HG03575 (cell line): ENCODE measurements around the gene KLC3.
"Not testable (repeated sequence)": the region's sequence is repeated elsewhere in the genome, so short reads cannot be mapped to it uniquely, and the experiment has no call there.

Experiments used
- ATAC-seq: cut with Tn5 transposase; IDR thresholded peaks from one replicate; pipeline ENCODE4 v1.9.1; 2021; ENCODE audit not compliant: unreplicated experiment, insufficient number of reproducible peaks, low FRiP score; ENCODE audit errors: extremely low read depth

Gene KLC3

GRCh38 chr19:45312285-45312684 is 28.3 kb upstream of the KLC3 start:
- not testable (repeated sequence) for ATAC-seq

GRCh38 chr19:45314708-45315245 is 25.8 kb upstream of the KLC3 start:
- ATAC-seq = no peak

- ATAC-seq = no peak
These were observed 25.2 kb upstream of the KLC3 start for GRCh38 chr19:45315304-45315703.

- ATAC-seq = no peak
These were observed 19.4 kb upstream of the KLC3 start for GRCh38 chr19:45320997-45321775.

- ATAC-seq = no peak
These were observed 18.7 kb upstream of the KLC3 start for GRCh38 chr19:45321848-45322247.

- ATAC-seq = no peak
These were observed 18.2 kb upstream of the KLC3 start for GRCh38 chr19:45322311-45322710.

- ATAC-seq = no peak
These were observed 17.7 kb upstream of the KLC3 start, which contains the start of gene CKM for GRCh38 chr19:45322744-45323281. CKM (minus strand) TSS chr19:45322875; CDS start chr19:45319713, 3,162 bp downstream.

GRCh38 chr19:45323671-45324081 is 16.9 kb upstream of the KLC3 start:
- no peak for ATAC-seq

GRCh38 chr19:45324349-45324907 is 16.1 kb upstream of the KLC3 start:
- ATAC-seq = no peak

- no peak for ATAC-seq
These were observed 13.0 kb upstream of the KLC3 start for GRCh38 chr19:45327404-45328143.

GRCh38 chr19:45331411-45331810 is 9.1 kb upstream of the KLC3 start:
- ATAC-seq = no peak

GRCh38 chr19:45333609-45334303 is 6.8 kb upstream of the KLC3 start:
- no peak for ATAC-seq

GRCh38 chr19:45334881-45335280 is 5.7 kb upstream of the KLC3 start:
- not testable (repeated sequence) for ATAC-seq

GRCh38 chr19:45336696-45337251 is 3.8 kb upstream of the KLC3 start:
- no peak for ATAC-seq

- no peak for ATAC-seq
These were observed 921 bp upstream of the KLC3 start for GRCh38 chr19:45339629-45340028.

- ATAC-seq = no peak
These were observed 426 bp downstream of the KLC3 start for GRCh38 chr19:45340899-45341453.

GRCh38 chr19:45342911-45343310 is 2.4 kb downstream of the KLC3 start:
- ATAC-seq = no peak
